ENCODE measurements around the gene PC. TPM values are rescaled to one million over a fixed set of nuclear protein-coding genes. Genes with fewer than 3 reads are reported as not detected.
"Not testable (repeated sequence)": the region's sequence is repeated elsewhere in the genome, so short reads cannot be mapped to it uniquely, and the experiment has no call there.

PC gene, protein sequence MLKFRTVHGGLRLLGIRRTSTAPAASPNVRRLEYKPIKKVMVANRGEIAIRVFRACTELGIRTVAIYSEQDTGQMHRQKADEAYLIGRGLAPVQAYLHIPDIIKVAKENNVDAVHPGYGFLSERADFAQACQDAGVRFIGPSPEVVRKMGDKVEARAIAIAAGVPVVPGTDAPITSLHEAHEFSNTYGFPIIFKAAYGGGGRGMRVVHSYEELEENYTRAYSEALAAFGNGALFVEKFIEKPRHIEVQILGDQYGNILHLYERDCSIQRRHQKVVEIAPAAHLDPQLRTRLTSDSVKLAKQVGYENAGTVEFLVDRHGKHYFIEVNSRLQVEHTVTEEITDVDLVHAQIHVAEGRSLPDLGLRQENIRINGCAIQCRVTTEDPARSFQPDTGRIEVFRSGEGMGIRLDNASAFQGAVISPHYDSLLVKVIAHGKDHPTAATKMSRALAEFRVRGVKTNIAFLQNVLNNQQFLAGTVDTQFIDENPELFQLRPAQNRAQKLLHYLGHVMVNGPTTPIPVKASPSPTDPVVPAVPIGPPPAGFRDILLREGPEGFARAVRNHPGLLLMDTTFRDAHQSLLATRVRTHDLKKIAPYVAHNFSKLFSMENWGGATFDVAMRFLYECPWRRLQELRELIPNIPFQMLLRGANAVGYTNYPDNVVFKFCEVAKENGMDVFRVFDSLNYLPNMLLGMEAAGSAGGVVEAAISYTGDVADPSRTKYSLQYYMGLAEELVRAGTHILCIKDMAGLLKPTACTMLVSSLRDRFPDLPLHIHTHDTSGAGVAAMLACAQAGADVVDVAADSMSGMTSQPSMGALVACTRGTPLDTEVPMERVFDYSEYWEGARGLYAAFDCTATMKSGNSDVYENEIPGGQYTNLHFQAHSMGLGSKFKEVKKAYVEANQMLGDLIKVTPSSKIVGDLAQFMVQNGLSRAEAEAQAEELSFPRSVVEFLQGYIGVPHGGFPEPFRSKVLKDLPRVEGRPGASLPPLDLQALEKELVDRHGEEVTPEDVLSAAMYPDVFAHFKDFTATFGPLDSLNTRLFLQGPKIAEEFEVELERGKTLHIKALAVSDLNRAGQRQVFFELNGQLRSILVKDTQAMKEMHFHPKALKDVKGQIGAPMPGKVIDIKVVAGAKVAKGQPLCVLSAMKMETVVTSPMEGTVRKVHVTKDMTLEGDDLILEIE
- total RNA-seq = 10 to 100 TPM in 4 of 6 donors, 1 to 10 TPM in 2; 5.0 to 49.9 (median 20.9) TPM

DNA sequence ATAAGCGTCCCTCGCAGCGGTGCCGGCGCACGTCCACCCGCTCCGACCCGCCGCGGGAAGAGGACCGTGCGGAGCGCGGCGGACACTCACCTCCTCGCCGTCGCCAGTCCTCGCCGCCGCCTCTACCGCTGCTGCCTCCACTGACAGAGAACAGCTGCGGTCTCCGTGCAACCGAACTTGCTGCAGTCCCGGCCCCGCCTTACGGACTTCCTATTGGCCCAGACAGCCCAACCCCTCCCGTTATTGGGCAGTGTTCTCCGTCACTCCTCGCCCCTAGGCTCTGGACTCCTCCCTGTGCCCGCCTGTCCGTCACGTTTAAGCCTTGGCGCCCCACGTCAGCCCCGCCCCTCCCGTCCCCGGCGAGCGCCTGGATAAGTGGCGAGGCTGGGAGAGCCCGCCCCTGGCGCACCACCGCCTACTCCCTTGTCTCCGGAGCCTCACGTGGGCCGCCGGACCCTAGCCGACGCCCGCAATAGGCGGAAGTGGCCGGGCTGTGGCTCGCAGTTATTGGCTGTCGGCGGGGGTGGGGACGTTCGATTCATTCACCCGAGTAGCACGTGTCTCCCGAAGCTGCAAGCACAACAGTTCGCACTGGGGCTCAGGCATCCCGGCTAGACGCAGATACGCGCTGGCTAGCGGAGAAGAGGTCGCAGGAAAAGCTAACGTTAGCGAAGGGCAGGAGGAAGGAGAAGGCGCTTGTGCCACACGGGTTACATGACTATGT is at the start of gene PC:
TSS of gene PC (minus strand) at position 152 of the 724 bp plus-strand sequence. CDS start 86,224 bp downstream, outside the sequence.
- Histone ChIP-seq H3K4me1 (peaks cover 11 to 23% (median 12%) of the 10 kb centered on the region in 4 donors), H3K27me3 (no peaks in the 10 kb centered on the region), H3K4me3 (peak within 1 kb of the TSS; percentile 56 to 94 (median 76)), H3K36me3 (no peaks in the 10 kb centered on the region), H3K27ac (peak within 1 kb of the TSS; percentile 61 to 76 (median 71)), H3K9me3 (no peaks in the 10 kb centered on the region)
- DNase-seq (peak; percentile 99 to 100), ATAC-seq (ENCODE audit: low FRiP score in 2 of 2) (peak; percentile 98 to 100)
- peak in 3 of 4 donors; percentile 41 to 82 (median 42) for TF ChIP-seq POLR2A (IDR thresholded peaks at IDR 0.05)
- TF ChIP-seq, protein P1, sequence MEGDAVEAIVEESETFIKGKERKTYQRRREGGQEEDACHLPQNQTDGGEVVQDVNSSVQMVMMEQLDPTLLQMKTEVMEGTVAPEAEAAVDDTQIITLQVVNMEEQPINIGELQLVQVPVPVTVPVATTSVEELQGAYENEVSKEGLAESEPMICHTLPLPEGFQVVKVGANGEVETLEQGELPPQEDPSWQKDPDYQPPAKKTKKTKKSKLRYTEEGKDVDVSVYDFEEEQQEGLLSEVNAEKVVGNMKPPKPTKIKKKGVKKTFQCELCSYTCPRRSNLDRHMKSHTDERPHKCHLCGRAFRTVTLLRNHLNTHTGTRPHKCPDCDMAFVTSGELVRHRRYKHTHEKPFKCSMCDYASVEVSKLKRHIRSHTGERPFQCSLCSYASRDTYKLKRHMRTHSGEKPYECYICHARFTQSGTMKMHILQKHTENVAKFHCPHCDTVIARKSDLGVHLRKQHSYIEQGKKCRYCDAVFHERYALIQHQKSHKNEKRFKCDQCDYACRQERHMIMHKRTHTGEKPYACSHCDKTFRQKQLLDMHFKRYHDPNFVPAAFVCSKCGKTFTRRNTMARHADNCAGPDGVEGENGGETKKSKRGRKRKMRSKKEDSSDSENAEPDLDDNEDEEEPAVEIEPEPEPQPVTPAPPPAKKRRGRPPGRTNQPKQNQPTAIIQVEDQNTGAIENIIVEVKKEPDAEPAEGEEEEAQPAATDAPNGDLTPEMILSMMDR (IDR thresholded peaks at IDR 0.05) = no peak
- TF ChIP-seq POLR2AphosphoS5 (IDR thresholded peaks at IDR 0.05) = peak; percentile 64 to 77
- TF ChIP-seq EP300 (IDR thresholded peaks at IDR 0.05) = no peak
- WGBS, 2 donors = 1 to 4% methylated on average over 25 to 51 of the region's 74 CpGs

DNA sequence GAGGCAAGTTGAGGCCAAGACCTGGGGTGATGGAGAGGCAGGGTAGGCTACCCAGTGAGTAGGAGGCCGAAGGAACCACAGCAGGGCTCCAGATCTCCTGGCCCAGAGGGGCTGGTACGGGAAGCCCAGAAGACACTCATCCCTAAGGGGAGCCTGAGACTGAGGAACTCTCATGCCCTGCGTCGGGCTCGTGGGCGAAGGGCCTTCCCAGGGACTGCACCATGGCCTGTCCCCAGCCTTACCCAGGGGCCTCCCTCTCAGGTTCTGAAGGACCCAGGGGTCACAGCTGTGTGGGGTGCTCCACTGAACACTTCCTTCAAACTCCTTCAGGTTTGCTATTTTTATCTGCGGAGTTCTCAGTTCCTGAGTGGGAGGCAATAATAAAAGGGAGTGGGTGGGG is 48.9 kb upstream of the PC start:
- H3K27ac ChIP-seq = no peak overlapping the region
- no peaks in the 10 kb centered on the region for H3K9me3 ChIP-seq
- no peaks in the 10 kb centered on the region for H3K27me3 ChIP-seq
- no peak for ATAC-seq (ENCODE audit: low FRiP score in 2 of 2)
- 96 to 97% methylated on average over 7 of the region's 7 CpGs for WGBS, 2 donors
- no peaks in the 10 kb centered on the region for H3K4me1 ChIP-seq
- DNase-seq = peak in 1 of 2 donors; percentile 43
- TF ChIP-seq POLR2AphosphoS5 (IDR thresholded peaks at IDR 0.05) (no peak), EP300 (IDR thresholded peaks at IDR 0.05) (no peak), POLR2A (IDR thresholded peaks at IDR 0.05) (no peak)
- TF ChIP-seq, protein P1 (IDR thresholded peaks at IDR 0.05) = no peak
- no peak overlapping the region for H3K4me3 ChIP-seq
- no peaks in the 10 kb centered on the region for H3K36me3 ChIP-seq

DNA sequence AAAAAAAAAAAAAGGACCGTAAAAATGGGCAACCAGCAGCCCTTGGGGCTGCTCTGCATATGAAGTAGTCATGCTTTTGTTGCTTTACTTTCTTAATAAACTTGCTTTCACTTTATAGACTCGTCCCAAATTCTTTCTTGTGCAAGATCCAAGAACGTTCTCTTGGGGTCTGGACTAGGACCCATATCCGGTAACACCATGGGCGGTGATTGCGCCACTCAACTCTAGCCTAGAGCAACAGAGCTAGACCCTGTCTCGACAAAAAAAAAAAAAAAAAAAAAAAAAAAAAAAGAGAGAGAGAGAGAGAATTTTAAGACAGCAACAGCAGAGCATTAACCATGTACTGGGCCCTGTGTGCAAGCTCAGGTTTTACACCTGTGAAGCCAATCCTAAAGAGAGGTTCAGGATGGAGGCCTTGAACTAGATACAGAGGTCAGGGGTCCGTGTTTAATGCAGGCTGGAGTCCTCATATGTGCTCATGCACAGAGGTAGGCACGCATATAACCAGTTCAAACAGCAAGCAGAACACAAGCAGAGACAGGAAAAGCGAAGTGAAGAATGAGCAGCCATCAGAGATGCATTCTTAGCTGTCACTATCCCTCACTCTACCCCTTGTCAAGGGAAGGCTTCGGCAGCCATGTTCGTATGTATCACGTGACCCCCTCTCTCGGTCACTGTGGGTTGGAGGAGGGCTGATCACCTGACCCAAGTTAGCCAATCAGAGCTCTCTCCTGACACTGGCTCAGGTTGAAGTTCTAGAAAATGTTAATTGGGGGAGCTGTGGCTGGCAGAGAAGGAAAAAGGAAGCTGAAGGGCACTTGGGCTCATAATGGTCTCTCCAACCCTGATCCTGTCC is 48.1 kb upstream of the PC start:
- TF ChIP-seq, protein P1 (IDR thresholded peaks at IDR 0.05) = no peak
- TF ChIP-seq EP300 (IDR thresholded peaks at IDR 0.05) (no peak), POLR2A (IDR thresholded peaks at IDR 0.05) (no peak), POLR2AphosphoS5 (IDR thresholded peaks at IDR 0.05) (no peak)
- Histone ChIP-seq H3K4me3 (no peak overlapping the region), H3K4me1 (no peaks in the 10 kb centered on the region), H3K9me3 (no peaks in the 10 kb centered on the region), H3K27ac (no peak overlapping the region), H3K27me3 (no peaks in the 10 kb centered on the region), H3K36me3 (no peaks in the 10 kb centered on the region)
- ATAC-seq (ENCODE audit: low FRiP score in 2 of 2) (no peak), DNase-seq (no peak)
- 90 to 94% methylated on average over 14 of the region's 14 CpGs for WGBS, 2 donors

DNA sequence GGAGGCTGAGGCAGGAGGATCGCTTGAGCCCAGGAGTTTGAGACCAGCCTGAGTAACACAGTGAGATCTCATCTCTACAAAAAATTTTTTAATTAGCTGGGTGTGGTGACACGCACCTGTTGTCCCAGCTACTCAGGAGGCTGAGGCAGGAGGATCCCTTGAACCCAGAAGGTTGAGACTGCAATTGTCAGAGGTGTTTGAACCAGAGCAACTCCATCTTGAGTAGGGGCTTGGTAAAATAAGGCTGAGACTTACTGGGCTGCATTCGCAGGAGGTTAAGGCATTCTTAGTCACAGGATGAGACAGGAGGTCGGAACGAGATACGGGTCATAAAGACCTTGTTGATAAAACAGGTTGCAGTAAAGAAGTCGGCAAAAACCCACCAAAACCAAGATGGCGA is 47.0 kb upstream of the PC start:
- H3K9me3 ChIP-seq; H3K27me3 ChIP-seq; H3K27ac ChIP-seq; DNase-seq; ATAC-seq (ENCODE audit: low FRiP score in 2 of 2); H3K4me3 ChIP-seq; H3K4me1 ChIP-seq; H3K36me3 ChIP-seq: not testable (repeated sequence)
- 98 to 100% methylated on average over 8 of the region's 8 CpGs for WGBS, 2 donors
